T1000 (cell line): Measurements from ENCODE around the gene RPL18A.

Experiments
- DNase-seq: peaks from one replicate; lab custom pipeline; 2025; ENCODE audit warnings: mixed read lengths; lab: John Stamatoyannopoulos, UW

Gene RPL18A

GRCh38 chr19:17859533-17860330 lies at the start of gene RPL18A:
Gene RPL18A, plus strand, starts transcription at chr19:17859910. Its CDS starts 47 bp downstream, at chr19:17859957.
- peak; percentile 97 for DNase-seq

- no peak for DNase-seq
Observed at GRCh38 chr19:17811103-17811502, 48.6 kb upstream of the RPL18A start.

GRCh38 chr19:17811681-17812080 lies 48.0 kb upstream of the RPL18A start:
- no peak for DNase-seq

DNA sequence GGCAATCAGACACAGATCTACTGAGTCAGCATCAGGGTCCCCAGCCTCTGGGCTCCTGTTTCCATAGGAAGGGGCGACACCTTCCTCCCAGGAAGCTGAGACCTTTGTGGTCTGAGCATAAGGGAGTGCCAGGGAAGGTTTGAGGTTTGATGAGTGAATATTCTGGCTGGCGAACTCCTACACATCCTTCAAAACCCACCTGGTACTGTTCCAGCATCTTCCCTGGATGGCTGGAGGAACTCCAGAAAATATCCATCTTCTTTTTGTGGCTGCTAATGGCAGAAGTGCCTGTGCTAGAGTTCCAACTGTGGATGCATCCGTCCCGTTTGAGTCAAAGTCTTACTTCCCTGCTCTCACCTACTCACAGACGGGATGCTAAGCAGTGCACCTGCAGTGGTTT lies 47.6 kb upstream of the RPL18A start:
- no peak for DNase-seq

GRCh38 chr19:17817668-17818363 lies 41.9 kb upstream of the RPL18A start:
- no peak for DNase-seq

DNA sequence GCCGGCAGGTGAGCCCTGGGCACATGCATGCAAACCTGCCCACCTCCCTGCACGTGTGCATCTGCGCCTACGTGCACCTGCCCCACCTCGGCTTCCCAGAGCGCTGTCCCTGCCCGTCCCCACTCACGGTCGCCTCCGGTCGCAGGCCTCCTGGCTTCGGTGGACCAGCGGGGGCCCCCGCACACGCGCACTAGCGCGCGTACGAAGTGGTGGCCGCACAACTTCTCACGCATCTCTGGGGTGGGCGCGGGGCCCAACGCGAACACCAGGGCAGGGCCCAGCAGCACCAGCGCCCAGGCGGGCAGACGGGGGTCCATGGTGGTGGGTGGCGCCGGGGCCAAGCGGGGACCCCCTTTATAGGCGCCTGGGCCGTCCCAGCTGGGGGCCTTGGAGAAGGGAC lies 38.5 kb upstream of the RPL18A start, which contains the start of gene INSL3:
Gene INSL3, minus strand, starts transcription at position 330 of the 400 bp plus-strand sequence. Its CDS starts 13 bp downstream, at position 317.
- DNase-seq, result no peak

- no peak for DNase-seq
Observed at GRCh38 chr19:17824339-17824738, 35.4 kb upstream of the RPL18A start.

DNA sequence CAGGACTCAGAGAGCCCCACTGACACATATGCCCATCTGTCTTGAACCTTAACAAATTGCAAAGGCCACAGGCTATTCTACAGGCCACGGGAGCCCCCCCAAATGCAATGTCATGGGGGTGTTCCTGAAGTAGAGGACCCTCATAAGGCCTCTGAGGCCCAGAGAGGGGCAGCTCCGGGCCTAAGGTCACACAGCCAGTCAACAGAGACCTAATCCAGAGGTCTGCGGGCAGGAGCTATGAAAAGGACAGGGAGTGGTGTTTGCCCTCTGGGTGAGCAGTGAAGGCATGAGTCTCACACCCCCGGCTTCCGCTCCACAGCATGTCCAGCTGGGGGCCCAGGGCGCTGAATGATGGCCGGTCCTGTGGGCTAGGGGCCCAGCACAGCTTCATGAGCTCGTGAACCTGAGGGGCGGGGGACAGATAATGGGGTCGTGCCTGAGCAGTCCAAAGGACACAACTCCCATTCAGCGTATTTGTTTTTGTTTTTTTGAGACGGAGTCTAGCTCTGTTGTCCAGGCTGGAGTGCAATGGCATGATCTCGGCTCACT lies 33.1 kb upstream of the RPL18A start:
- DNase-seq, result no peak

DNA sequence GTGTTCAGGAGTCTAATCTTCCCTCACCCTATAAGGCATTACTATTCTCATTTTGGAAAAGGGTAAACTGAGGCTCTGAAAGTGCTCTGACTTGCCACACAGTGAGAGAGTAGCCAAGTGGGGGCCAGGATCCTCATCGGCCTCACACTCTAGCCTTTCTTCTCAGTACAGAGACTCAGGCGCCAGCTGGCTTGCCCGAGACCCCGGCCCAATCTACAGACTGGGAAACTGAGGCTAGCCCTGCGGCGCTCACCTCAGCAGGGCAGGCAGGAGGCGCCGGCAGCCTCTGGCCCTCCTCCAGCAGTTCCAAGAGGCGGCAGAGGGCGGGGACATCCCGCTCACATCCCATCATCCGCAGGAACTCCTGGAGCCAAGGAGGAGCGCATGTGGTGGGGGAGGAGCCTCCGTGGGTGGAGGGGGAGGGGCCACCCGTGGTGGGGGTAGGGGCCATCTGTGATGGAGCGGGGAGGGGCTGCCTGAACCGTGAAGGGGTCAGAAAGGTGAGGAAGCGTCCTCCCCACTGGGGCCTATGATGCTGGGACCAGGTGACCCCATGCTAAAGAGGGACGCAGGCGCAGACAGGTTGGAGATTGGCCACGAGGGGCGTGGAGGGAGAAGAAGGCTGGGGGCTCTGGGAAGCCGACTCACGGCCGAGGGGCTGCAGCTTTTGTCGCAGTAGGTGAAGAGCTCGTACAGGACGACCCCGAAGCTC lies 29.7 kb upstream of the RPL18A start:
- no peak for DNase-seq

DNA sequence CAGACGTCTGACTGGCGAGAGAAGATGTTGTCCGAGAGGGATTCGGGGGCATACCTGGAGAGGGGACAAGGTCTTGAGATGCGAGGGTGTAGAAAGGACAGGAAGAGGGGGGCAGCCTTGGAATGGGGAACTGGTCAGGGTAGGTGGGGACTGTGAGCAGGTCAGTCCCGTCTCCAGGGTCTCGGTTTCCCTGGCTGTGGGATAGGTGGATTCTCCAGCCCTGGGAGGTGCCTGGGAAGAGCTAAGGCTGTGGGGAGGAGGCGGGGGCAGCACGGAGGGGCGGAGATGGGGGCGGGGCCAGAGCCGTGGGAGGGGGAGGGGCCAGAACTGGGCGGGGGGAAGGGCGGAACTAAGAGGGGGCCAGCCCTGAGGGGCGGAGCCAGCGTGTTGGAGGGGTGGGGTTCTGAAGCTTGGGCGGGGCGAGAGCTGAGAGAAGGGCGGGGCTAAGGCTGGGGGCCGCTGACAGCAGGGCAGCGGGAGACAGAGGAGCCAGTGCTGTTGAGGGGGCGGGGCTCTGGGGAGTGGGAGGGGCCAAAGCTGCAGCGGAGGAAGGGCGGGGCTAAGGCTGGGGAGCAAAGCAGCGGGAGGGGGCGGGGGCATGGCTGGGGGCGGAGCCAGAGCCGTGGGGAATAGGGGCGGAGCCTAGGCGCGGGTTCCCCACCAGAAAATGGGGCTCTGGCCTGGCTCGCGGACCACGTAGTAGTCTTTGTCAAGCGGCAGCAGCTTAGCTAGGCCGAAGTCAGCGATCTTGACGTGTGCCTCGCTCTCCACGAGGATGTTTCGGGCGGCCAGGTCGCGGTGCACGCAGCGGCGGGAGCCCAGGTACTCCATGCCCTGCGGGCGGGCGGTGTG lies 28.9 kb upstream of the RPL18A start:
- no peak for DNase-seq

DNA sequence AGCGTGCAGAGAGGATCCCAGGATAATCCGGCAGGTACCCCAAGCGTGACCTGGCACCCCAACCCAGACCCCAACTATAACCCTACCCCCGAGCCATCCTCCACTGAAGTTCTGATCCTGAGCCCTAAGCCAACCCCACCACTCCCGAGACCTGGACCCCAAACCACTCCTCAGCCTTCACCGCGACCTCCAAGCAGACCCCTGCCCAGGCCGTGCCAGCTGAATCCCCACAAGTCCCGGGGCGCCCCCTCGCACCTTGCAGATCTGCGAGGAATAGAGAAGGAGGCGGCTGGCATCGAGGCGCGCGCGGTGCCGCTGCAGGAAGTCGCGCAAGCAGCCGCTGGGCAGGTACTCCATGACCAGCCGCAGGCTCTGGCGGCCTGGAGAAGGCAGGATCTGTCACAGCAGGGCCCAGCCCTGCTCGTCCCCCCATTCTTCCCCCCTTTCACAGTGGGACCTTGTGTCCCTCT lies 28.3 kb upstream of the RPL18A start:
- no peak for DNase-seq

- DNase-seq, result no peak
Observed at GRCh38 chr19:17832443-17833208, 27.1 kb upstream of the RPL18A start.

DNA sequence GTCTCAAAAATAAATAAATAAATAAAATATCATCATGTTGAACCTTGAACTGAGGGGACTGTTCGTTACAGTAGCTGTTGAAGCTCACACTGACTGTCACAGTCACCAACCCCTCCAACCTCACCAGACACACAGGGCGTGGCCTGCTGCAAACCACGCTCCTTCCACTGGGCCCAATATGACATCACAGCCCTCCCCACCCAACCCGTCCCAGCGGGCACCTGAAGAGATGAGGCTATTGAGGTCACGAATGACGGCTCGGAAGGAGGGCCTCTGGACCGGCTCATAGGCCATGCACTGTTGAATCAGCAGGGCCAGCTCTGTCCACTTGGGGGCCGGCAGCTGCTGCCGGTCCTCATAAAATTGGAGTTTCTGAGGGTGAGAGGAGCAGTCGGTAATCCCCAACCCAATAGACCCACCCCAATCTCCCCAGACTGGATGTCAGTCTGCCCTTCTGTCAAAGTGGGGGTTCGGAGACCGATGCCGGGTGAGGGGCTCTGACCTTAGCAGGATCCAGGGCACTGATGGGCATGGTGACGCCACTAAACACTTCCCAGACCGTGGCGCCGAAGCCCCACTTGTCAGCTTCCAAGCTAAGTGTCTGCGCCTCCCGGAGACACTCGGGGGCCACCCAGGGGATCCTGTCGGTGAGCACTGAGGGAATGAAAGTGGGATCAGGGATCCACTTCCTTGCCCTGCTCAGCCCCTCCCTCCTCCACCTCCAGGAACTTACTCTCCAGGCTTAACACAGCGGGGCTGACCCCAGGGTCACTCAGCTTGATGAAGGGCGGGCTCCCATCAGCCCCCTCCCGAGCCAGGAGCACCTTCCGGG lies 25.1 kb upstream of the RPL18A start:
- no peak for DNase-seq

GRCh38 chr19:17835182-17836006 lies 24.3 kb upstream of the RPL18A start:
- DNase-seq, result no peak

DNA sequence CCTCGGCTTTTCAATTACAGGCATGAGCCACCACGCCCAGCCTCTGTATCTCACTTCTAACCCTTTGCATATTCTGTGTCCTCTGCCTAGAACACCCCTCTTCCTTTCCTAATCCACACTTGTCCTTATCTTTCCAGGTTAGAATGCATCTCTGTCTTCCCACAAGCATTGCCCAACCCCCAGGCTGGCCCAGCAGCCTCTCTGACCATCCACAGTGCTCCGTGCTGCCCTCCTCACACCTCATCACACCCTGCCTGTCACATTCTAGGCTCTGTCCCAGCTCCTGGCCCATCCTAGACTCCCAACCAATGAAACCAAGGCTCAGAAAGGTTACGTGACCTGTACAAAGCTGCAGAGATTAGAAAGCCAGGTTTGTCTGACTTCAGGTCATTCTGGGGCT lies 23.2 kb upstream of the RPL18A start:
- DNase-seq, result no peak

- no peak for DNase-seq
Observed at GRCh38 chr19:17837972-17838371, 21.7 kb upstream of the RPL18A start.

DNA sequence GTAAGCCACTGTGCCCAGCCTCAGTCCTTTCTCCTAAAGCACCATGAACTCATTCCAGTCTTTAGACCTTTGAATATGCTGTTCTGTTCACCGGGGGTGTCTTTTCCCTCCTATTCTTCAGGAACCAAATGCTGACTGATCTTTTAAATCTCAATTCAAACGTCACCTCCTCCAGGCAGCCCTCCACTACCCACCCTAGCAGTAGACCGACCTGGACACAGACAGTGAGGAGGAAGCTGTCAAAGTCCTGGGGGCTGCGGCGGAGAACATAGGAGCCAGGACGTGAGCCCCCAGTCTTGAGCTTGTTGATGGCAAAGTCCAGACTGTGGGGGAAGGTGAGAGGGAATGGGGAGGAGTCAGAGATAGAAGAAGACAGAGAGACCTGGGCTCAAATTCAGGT lies 19.7 kb upstream of the RPL18A start:
- DNase-seq, result no peak

GRCh38 chr19:17841371-17841809 lies 18.3 kb upstream of the RPL18A start:
- DNase-seq, result no peak
